ENCODE measurements around the gene C2orf72.
"Not testable (repeated sequence)": the region's sequence is repeated elsewhere in the genome, so short reads cannot be mapped to it uniquely, and the experiment has no call there.

C2orf72 gene

DNA sequence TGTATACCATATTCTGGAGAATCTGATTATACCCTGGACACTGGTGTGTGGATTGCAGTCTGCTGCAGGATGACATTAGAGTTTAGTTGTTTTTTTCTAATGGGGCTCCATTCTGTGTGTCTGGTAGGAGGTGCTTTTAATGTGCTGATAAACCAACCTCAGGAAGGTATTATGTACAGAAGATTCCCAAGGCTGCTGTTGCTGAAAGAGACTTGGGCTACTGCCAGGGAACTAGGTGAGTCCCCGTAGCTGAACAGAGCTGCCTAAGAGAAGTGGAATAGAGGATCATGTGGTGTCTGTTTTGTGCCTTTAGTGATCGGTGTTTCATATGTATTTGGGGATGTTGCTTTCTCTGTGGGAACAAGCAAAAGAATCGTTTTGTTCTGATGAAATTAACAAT, 24.9 kb upstream of the C2orf72 start:
- intact Hi-C loops (cut with DNase I) = no loop called here
- no peak for DNase-seq

DNA sequence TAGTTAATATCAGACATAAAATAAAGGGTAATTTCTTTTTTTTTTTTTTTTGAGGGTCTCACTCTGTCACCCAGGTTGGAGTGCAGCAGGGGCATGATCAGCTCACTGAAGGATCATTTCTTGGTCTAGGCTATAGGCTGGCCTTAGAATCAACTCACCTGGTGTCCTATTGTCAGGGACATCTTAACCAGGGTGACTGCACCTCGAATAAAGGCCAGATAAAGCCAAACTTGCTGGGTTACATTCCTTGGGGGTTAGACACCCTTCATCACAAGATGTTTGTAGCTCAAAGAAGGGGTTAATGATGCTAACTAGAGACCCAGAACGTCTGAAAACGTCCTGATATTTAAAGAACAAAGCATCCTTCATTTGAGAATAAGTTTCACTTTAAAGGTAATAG, 23.5 kb upstream of the C2orf72 start:
- intact Hi-C loops (cut with DNase I) = no loop called here
- DNase-seq = no peak

DNA sequence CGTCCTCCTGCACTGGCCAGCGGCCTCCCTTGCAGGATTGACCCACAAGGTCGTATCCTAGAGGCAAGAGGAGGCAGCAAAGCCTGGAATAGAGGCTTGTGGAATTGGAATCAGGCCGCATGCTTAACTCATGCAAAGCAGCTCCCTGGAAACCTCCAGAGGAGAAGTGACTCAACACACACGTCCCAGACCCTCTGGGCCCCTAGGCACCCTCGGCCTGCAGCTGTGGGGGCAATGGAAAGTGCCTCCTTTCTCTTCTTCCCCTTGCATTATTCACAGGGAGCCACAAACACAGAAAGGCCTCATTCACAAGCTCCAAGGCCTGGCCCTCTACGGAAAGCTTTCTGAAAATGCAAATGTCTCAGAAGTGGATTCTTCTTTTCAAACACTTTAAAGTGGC, 21.8 kb upstream of the C2orf72 start:
- intact Hi-C loops (cut with DNase I) = no loop called here
- DNase-seq = peak in 9 of 10 donors; percentile 18 to 90 (median 51)

DNA sequence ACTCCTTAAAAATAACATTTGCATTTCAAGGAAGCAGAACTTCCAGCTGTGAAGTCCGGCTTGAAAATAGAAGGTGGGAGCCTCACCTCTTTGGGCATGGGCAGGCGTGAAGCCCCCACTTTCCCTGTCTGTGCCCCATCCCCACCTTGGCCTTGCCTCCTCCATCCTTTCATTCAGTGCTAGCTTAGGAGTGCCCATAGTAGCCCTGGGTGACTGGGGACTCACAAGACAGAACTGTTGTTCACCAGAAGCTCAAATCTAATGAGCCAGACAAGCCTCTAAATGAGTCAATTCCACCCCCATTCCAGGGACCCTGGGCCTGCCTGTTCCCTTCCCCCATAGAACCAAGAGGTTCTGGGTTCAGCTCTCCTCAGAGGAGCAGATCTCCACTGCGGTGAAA, 21.4 kb upstream of the C2orf72 start:
- intact Hi-C loops (cut with DNase I) = no loop called here
- DNase-seq = no peak

DNA sequence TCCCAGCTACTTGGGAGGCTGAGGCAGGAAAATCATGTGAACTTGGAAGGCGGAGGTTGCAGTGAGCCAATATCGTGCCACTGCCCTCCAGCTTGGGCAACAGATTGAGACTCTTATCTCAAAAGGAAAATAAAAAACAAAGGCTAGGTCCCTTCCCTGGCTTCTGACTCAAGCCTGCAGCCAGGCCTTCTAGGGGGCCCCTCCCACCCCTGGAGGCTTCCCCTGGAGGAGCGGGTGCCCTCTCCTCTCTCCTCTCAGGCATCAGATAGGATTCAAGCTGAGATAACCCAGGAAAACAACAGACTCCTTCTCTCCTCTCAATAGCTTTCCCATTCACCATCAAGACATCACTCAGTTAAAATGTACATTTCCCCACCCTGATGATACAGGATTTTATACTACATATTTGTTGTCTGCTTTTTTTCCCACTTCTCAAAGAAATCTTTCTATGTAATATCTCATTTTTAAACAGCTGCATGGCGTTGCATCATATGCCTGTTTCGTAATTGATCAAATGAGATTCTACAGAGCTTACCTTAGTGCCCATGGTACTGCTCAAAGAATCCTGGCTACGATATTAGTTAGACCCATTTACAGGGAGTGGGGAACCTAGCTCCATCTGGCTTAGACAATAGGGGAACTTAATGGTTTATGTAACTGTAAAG, 20.6 kb upstream of the C2orf72 start:
- intact Hi-C loops (cut with DNase I) = no loop called here
- no peak for DNase-seq

DNA sequence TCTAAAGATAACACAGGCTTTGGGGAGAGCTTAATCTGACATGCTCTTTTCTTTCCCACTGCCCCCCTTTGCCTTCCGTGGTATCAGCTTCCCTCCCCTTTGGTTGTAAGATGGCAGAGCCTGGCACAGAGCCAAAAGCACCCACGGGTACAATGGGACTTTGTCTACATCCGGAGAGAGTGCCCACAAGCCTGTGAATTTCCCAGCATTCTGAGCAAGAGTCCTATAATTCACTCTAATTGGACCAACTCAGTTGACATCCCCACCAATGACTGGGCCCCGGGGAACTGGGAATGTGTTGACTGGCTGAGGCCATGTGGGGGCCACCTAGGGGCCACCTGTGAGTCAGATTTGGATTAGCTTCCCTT, 20.1 kb upstream of the C2orf72 start:
- DNase-seq = peak; percentile 69 to 98 (median 84)
- intact Hi-C loops (cut with DNase I) = no loop called here

DNA sequence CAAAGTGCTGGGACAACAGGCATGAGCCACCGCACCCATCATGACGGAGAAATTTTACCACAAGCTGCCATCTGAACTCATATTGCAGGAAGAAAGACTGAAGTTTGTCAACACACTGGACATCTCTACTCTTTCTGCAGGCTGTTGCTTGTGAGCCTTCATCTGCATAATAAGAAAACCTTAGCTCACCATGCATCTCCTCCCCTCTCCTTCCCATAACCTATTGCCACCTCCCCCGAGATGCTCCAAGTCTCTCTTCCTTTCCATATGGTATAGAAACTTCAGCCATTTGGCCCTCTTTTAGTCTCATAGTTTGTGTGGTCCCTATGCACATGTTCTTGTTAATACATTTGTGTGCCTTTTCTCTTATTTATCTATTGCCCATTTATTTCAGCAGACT, 19.1 kb upstream of the C2orf72 start:
- no peak for DNase-seq
- intact Hi-C loops (cut with DNase I) = no loop called here

DNA sequence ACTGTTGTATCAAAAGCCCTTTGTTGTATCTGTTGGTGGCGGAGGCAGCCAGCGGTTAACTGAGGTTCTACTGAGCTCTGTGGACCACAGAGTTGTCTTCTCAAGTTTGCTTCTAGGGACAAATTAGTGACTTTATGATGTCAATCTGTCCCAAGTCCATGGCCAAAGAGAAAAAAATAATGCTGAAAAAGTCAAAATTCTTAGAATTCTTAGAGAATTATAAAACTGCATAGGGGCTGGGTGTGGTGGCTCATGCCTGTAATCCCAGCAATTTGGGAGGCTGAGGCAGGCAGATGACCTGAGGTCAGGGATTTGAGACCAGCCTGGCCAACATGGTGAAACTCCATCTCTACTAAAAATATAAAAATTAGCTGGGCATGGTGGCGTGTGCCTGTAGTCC, 12.3 kb upstream of the C2orf72 start:
- DNase-seq; intact Hi-C loops (cut with DNase I): not testable (repeated sequence)

DNA sequence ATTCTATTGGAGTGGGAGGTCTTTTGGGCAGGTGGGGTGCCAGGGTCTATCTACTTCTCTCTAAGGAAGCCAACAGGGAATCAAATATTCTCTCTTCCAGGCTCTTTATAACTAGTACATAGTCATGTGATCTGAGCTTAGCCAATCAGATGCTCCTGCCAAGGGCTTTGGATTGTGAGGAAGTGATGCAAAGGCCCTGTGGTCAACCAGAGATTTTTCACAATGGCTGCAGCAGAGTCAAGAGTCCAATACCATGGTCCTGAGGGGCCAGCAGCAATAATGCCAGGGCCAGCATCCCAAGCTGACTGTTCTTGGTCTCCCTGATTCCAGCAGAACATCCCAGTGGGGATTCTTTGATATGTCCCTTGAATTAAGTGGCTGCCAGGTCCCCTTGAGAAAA, 8.4 kb upstream of the C2orf72 start:
- intact Hi-C loops (cut with DNase I) = no loop called here
- no peak for DNase-seq

DNA sequence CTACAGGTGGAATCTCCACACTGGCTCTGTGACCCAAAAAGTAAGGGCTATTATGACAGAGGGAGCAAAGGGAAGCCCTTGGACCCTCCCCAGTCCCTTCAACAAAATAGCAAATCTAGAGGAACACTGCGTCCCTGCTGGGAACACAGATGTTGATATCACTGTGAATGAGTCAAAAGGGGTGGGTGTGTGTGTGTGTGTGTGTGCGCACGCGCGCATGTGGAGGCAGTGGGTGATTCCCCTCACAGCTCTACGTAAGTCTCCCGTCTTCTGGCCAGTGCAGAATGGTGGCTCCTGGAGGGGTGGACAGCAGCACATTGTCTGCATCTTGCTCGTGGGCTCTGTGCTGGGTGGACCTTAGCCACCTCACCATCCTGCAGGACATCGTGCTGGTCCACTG, 7.8 kb upstream of the C2orf72 start:
- intact Hi-C loops (cut with DNase I) = no loop called here

DNA sequence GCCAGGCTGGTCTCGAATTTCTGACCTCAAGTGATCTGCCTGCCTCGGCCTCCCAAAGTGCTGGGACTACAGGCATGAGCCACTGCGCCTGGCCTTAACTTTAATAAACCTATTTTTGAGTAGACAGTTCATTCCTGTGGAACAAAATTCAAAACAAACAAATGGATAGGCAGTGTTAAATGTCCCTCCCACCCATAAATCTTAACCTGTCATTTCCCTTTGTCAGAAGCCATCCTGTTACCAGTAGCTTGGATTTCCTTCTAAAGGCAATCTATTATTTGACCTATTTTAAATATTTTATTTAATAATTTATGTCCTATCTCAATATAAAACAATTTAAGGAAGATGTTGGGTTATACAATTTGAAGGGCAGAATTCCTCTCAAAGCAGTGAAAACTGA, 6.6 kb upstream of the C2orf72 start:
- DNase-seq = no peak
- intact Hi-C loops (cut with DNase I) = no loop called here

More for the DNA sequence above, 7.8 kb upstream of the C2orf72 start:
- DNase-seq = peak in 1 of 10 donors; percentile 37

DNA sequence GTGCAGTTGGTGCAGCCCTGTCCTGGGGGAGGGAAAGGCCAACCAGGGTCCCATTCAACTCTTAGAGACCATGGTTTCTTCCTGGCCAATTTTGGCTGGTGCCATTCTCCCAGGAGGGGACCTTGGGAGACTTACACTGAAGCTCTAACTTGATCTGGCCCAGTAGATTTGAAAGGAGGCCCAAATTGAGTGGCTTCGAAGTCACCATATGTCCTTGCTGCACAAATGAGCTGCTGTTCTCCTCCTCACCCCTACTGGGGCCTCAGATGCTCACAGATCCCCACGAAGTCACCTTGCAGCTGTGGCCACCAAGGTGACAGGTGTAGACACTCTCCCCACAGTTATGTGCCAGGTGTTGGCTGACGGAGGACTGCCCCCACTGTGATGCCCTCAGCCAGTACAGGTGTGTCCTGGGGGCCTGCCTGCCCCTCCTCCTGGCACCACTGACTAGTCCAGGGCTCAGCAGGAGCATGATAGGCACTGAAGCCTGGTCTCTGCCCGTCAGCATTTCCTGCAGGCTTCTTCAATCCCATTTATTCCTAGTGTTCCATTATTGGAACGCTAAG, 4.7 kb upstream of the C2orf72 start:
- intact Hi-C loops (cut with DNase I) = no loop called here
- DNase-seq = no peak

DNA sequence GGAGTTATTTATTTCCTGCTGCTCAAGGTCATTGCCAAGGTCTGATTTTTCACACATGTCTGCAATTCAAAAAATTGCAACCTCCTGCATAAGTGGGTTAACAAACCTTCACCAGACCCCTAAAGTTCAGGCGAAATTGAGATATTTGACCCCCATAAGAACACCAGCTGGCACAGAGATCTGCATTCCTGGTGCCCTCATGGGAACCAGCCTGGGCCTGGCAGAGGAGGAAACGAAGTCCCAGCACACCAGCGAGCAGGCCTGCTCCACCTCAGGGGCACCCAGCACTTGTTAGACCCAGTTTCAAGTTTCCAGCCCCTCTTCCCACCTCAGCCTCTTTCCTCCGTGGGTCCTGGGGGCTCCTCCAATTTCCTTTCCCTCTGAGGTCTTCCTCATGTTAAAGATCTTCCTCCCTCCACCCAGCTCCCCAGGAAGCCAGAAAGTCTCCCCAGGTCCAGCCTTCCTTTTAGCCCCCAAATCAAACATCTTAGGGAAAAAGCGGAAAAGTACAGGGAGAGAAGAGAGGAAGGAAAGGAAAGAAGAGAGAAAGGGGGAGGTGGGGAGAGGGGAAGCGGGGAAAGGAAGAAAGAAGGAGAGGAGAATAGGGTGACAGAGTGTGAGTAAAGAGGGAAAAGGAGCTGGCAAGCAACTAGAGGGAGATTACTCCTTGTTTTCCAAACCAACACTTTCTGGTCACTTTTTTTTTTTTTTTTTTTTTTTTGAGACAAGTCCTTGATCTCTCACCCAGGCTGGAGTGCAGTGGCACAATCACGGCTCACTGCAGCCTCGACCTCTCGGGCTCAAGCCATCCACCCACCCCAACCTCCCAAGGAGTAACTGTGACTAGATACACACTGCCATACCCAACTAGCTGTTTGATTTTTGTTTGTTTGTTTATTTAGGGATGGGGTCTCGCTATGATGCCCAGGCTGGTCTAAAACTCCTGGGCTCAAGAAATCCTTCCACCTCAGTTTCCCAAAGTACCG, 3.9 kb upstream of the C2orf72 start:
- intact Hi-C loops (cut with DNase I) = no loop called here

DNA sequence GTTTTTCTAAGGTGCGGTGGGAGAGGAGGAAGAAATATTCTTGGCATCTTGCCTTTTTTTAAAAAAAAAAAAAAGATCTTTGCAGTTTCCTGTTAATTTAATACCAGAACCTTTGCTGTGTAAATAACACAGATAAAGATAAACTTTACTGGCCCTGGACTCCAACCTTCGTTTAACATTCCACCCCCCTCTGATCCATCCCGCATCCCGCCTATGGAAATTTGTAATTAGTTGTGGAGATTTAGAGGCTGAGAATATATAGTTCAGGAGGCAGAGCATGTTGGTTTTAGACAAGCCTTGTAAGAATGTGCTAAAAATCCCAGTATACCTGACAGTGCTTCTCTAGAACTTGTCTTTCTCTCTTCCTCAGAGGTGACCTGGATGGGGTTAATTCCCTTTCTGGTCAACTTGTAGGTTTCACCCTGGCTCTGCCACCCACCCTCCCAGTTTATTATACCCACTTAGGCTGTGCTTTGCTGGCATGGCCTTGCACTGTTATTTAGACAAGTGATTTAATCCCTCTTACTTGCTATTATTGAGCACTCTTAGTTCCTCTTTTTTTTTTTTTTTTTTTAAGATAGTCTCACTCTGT, 2.9 kb upstream of the C2orf72 start:
- DNase-seq = no peak
- intact Hi-C loops (cut with DNase I) = no loop called here

More for the DNA sequence above, 3.9 kb upstream of the C2orf72 start:
- no peak for DNase-seq

DNA sequence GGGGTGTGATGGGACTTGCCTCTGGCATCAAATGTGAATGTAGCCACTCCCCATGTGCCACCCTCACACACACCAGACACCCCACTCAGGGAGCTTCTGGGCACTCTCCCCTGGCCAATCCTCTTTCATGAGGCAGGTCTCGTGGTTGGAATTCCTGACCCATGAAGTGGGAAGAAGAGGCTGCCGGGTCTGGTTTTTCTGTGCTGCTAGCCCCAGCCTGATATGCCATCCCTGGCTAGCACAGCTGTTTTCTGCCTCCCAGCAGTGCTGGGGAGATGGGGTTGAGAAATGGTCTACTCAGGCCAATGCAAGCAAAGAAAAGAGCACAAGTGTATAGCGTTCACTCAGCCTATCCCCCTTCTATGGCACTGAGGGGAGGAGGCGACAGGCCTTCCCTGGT, 1.2 kb upstream of the C2orf72 start:
- no peak for DNase-seq
- intact Hi-C loops (cut with DNase I) = no loop called here

DNA sequence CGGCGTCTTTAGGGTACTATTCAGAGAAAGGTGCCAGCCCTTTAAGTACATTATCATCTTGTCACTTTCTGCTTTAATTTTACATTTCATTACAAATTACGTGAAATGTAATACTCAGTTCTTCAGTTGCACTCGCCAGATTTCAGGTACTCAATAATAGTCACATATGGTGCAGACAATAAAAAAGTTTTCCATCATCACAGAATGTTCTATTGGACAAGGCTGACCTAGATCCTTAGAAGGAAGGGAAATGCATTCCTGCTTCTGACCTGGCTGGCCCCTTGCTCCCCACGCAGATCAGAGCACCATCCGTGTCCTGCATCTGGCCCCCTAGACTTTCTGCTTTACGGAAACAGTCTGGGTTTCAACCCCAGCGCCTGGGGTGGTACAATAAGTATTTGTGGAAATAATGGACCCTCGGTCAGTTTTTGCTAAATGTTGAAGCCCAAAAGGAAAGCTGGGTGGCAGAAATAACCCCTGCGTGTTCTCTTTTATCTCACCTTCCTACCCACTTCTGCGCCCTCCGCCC, 681 bp upstream of the C2orf72 start:
- intact Hi-C loops (cut with DNase I) = no loop called here

DNA sequence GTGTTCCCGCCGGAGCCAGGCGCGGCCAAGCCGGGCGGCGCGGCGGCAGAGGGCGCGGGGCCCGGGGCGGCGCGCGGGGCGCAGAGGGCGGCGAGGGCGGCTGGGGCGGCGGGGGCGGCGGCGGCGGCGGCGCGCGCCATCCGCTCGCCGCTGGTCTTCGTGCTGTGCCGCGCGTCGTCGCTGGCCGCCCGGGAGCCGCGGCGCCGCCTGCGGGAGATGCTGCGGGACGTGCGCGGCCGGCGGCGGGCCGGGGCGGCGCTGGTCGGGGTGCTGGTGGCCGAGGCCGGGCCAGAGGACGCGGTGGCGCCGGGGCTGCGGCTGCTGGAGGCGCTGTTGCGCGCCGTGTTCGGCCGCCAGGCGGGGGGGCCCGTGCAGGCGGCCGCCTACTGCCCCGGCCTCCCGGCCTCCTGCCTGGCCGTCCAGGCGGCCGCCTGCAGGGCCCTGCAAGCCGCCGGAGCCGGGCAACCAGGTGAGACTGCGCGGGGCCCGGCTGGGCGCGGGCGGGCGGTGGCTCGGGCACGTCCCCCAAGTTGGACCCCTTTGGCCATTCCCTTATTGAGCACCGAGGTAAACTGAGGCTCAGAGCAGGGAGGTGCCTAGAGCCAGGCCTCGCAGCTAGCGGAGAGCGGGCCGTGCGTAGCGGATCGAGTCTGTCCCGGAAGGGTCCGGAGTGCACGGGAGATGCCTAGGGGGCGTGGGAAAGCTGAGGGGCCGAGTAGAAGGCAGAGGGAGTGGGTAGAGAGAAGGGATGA, 584 bp downstream of the C2orf72 start:
- DNase-seq = peak in 8 of 10 donors; percentile 49 to 95 (median 72)
- intact Hi-C loops (cut with DNase I) = no loop called here

More for the DNA sequence above, 681 bp upstream of the C2orf72 start:
- no peak for DNase-seq

DNA sequence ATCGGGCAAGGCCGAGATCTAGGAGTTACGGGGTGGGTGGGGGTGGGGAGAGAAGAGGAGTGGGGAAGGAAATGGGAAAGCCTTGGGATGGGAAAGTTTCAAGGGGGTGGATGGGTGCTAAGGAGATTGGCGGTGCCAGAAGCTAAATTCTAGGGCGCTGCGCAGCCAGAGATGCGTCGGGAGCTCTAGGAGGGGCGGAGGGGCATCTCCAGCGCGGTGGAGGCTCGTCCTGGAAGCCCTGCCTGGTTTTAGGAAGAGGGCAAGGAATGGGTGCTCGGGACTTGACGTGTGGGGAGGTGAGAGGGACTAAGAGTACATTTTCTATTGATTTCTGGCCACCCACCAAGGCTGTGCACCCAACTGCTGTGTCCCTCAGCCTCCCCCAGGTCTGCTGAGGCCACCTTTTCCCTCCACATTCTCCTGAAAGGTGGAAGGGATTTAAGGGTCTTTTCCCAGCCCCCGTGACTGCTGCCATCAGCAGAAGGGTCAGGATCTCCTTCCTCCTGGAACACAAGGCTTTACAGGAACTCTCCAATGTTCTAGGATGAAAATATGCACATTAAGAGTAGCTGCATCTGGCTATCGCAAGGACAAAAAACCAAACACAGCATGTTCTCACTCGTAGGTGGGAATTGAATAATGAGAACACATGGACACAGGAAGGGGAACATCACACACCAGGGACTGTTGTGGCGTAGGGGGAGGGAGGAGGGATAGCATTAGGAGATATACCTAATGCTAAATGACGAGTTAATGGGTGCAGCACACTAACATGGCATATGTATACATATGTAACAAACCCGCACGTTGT, 1.4 kb downstream of the C2orf72 start:
- intact Hi-C loops (cut with DNase I) = no loop called here
- DNase-seq = peak in 1 of 10 donors; percentile 84

DNA sequence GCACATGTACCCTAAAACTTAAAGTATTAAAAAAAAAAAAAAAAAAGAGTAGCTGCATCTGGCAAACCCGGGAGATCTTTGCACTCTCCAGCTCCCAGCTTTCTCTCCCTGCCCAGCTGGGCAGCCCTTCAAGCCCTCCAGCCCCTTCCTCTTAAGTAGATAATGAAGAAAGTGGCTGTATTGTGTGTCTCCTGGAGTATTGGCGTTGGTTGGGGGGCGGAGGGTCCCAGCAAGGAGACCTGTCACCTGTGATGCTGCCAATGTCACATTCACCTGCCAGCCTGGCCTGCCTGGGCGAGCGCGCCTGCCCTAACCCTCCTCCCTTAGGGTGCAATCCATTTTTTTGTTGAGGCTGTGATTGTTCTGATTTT, 2.0 kb downstream of the C2orf72 start:
- intact Hi-C loops (cut with DNase I) = no loop called here
- DNase-seq = no peak

Data from posterior cingulate gyrus (tissue), 11 donors.